ENCODE results near the gene HOXA2.

The HOXA2 gene

GRCh38 chr7:27138985-27139333 is 36.5 kb upstream of the HOXA2 start:
- TF ChIP-seq CTCF (IDR thresholded peaks at IDR 0.05), result no peak

GRCh38 chr7:27138472-27138871 is 36.0 kb upstream of the HOXA2 start:
- no peak for TF ChIP-seq CTCF (IDR thresholded peaks at IDR 0.05)

GRCh38 chr7:27137640-27138315 is 35.3 kb upstream of the HOXA2 start:
- TF ChIP-seq CTCF (IDR thresholded peaks at IDR 0.05), result no peak

GRCh38 chr7:27134392-27134791 is 31.9 kb upstream of the HOXA2 start:
- TF ChIP-seq CTCF (IDR thresholded peaks at IDR 0.05), result no peak

GRCh38 chr7:27133409-27134231 is 31.1 kb upstream of the HOXA2 start:
- no peak for TF ChIP-seq CTCF (IDR thresholded peaks at IDR 0.05)

- no peak for TF ChIP-seq CTCF (IDR thresholded peaks at IDR 0.05)
Measured at GRCh38 chr7:27132978-27133377, 30.5 kb upstream of the HOXA2 start.

GRCh38 chr7:27132214-27132613 is 29.7 kb upstream of the HOXA2 start:
- TF ChIP-seq CTCF (IDR thresholded peaks at IDR 0.05), result no peak
